Ovary (tissue), 9 donors: ENCODE results near the gene C11orf97. TPM values are rescaled to one million over a fixed set of nuclear protein-coding genes. Genes with fewer than 3 reads are reported as not detected.

Experiments
- DNase-seq, 5 donors: peaks; one replicate each; pipeline ENCODE4 v3.0.0-alpha.2; 2019 to 2020
- H3K27ac ChIP-seq, 2 donors: fragments of 200-600 bp; one replicate each; pipeline versions ENCODE4 v1.5.1 to v1.8.0; 2019 to 2022
- H3K27me3 ChIP-seq: fragments of 200-600 bp; one replicate; pipeline ENCODE4 v1.8.0; 2022
- H3K36me3 ChIP-seq: fragments of 200-600 bp; sonication (generic); one replicate; pipeline ENCODE4 v1.5.1; 2019
- H3K4me1 ChIP-seq: one replicate; pipeline ENCODE4 v1.8.1; 2013; ENCODE audit warnings: mild to moderate bottlenecking, moderate library complexity; ENCODE audit not compliant: insufficient read depth
- H3K4me3 ChIP-seq: fragments of 200-600 bp; sonication (generic); one replicate; pipeline ENCODE4 v1.5.1; 2017
- H3K9me3 ChIP-seq, 2 donors: fragments of 200-600 bp in 1 of 2; sonication (generic) in 1 of 2; one replicate each; pipeline versions ENCODE4 v1.5.1 to v1.8.1; 2013 to 2019; ENCODE audit warnings: mild to moderate bottlenecking in 1 of 2, moderate library complexity in 1 of 2
- CTCF ChIP-seq, 3 donors: fragments of 450-650 bp in 2 of 3; fragments of 200-600 bp in 1 of 3; IDR thresholded peaks; one replicate each; pipeline versions ENCODE4 v1.5.1 to v1.8.0; 2016 to 2022; ENCODE audit warnings: antibody characterized with exemption in 3 of 3, mild to moderate bottlenecking in 1 of 3
- EP300 ChIP-seq: sonication (generic); formaldehyde crosslinking; IDR thresholded peaks from one replicate; pipeline ENCODE4 v1.6.1; 2017; ENCODE audit warnings: antibody characterized with exemption
- POLR2A ChIP-seq: fragments of 450-650 bp; IDR thresholded peaks from one replicate; pipeline ENCODE4 v1.6.1; 2017; ENCODE audit warnings: antibody characterized with exemption, mild to moderate bottlenecking, moderate library complexity
- WGBS, 3 donors: extraction: QIAGEN DNeasy Blood & Tissue Kit in 1 of 3; methylation state at CpG; one replicate each; pipeline versions ENCODE4 v1.1.5 to v1.1.7; 2013 to 2017; 5-methylcytosine and 5-hydroxymethylcytosine counted together
- intact Hi-C, 4 donors: fragments of 100-400 bp; cut with DNase I; formaldehyde crosslinking; loops; one replicate each; pipeline versions ENCODE4 v1.11.0 to v1.15.1; 2022 to 2023
- polyA plus RNA-seq, 2 donors: library from polyadenylated mRNA; stranded (reverse); fragments of 200-250 nt in 1 of 2; fragments of 350-450 nt in 1 of 2; fragmentation: Illumina TruSeq in 1 of 2; extraction: RNeasy Lipid Tissue Mini Kit (QIAGEN cat#74804) in 1 of 2; gene quantifications; one replicate each; pipeline ENCODE4 v1.2.3, GENCODE V29; 2013 to 2014
- total RNA-seq, 7 donors: library from RNA; depleted of rRNA in 2 of 7; stranded (reverse); fragments of >200 nt in 2 of 7; fragmentation: NEBNext Ultra II Directional in 3 of 7; extraction: Animal tissue kit (Norgen Biotek cat#: 25700) in 3 of 7; gene quantifications; one replicate each; pipeline versions ENCODE4 v1.1.0 to v1.2.4, GENCODE V29; 2016 to 2023
- donor health status: DM: no; HTN: no; CAD: no; lungs with moderate emphysema.
- donor health status: DM: no; HTN: no; CAD: no.
- donor health status: Bipolar disorder and iron deficiency.
- donor health status: DM: yes; HTN: yes; CAD: no.
- donor health status: DM: no; HTN: no; CAD: no.
- donor health status: DM: yes; HTN: yes; CAD: no.

The C11orf97 gene
- total and polyA plus RNA-seq, 9 donors, result 0.35 to 14.0 (median 0.39) TPM; not detected in 5

DNA sequence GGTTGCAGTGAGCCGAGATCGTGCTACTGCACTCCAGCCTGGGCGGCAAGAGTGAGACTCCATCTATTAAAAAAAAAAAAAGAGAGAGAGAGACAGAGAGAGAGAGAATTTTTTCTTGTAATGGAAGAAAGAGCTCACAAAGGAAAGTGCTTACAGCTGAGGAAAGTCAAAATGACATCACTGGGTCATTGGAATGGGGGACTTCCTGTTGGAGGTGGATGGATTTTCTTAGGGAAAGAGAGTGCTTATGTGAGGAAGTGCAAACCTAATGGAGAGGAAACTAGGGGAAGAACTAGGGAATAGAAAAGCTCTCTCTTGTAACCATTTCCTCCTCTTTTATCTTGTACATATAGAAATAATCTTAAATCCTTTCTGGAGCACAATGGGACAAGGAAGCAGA is 48.6 kb downstream of the C11orf97 start:
- Histone ChIP-seq H3K4me1 (no peaks in the 10 kb centered on the region), H3K9me3 (no peaks in the 10 kb centered on the region), H3K4me3 (no peak overlapping the region), H3K27me3 (no peaks in the 10 kb centered on the region), H3K27ac (no peak overlapping the region), H3K36me3 (no peaks in the 10 kb centered on the region)
- TF ChIP-seq EP300, result no peak
- no peak for TF ChIP-seq CTCF (IDR thresholded peaks at IDR 0.05)
- TF ChIP-seq POLR2A, result no peak
- intact Hi-C loops, result no loop called here
- WGBS, 3 donors, result 95 to 99% (median 99%) methylated on average over 3 of the region's 3 CpGs
- DNase-seq, result no peak

DNA sequence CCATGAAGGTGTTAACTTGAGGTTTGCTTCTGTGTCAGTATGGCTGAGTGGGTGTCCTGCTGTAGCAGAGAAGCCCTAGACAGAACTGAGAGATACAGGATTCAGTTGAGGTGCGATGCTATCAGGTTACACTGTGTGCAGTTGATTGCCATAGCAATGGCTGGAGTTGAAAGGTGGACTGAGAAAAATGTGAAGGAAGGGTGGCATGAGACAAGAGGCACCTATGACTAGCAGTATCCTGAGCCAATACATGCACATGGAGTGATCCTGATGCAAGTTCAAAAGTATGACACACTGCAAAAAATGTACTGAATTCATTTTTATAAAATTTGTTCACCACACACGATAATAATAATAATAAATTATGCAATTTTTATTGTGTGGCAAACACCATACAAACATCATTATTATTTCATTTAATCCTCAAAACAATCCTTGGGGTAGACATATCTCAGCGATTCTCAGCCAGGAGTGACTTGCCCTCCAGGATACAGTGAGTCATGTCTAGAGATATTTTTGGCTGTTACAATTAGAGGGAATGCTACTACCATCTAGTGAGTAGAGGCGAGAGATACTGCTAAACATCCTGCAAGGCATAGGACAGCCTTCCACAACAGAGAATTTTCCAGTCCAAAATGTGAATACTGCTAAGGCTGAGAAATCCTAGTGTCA is 51.1 kb downstream of the C11orf97 start:
- H3K4me1 ChIP-seq, result no peaks in the 10 kb centered on the region
- TF ChIP-seq CTCF (IDR thresholded peaks at IDR 0.05) (no peak), EP300 (no peak), POLR2A (no peak)
- H3K36me3 ChIP-seq, result no peaks in the 10 kb centered on the region
- WGBS, 3 donors, result 23 to 28% (median 25%) methylated on average over 4 of the region's 4 CpGs
- no peak overlapping the region for H3K4me3 ChIP-seq
- no peaks in the 10 kb centered on the region for H3K27me3 ChIP-seq
- H3K27ac ChIP-seq, result no peak overlapping the region
- DNase-seq, result no peak
- intact Hi-C loops, result no loop called here
- no peaks in the 10 kb centered on the region for H3K9me3 ChIP-seq

- H3K27me3 ChIP-seq, result no peaks in the 10 kb centered on the region
- no peak for DNase-seq
- H3K9me3 ChIP-seq, result no peaks in the 10 kb centered on the region
- H3K4me1 ChIP-seq, result no peaks in the 10 kb centered on the region
- intact Hi-C loops, result no loop called here
- no peaks in the 10 kb centered on the region for H3K36me3 ChIP-seq
- H3K4me3 ChIP-seq, result no peak overlapping the region
- TF ChIP-seq POLR2A (no peak), CTCF (IDR thresholded peaks at IDR 0.05) (no peak), EP300 (no peak)
- 77 to 79% (median 77%) methylated on average over 8 of the region's 8 CpGs for WGBS, 3 donors
- no peak overlapping the region for H3K27ac ChIP-seq
Measured at GRCh38 chr11:94563848-94564467, 51.7 kb downstream of the C11orf97 start.

- Histone ChIP-seq H3K27ac (no peak within 1 kb of the TSS), H3K27me3 (no peaks in the 10 kb centered on the region), H3K4me3 (no peak within 1 kb of the TSS), H3K4me1 (no peaks in the 10 kb centered on the region), H3K9me3 (no peaks in the 10 kb centered on the region), H3K36me3 (no peaks in the 10 kb centered on the region)
- intact Hi-C loops, result no loop called here
- DNase-seq, result no peak
- TF ChIP-seq CTCF (IDR thresholded peaks at IDR 0.05) (no peak), POLR2A (no peak), EP300 (no peak)
- WGBS, 3 donors, result 93 to 96% (median 95%) methylated on average over 25 of the region's 25 CpGs
Measured at GRCh38 chr11:94567181-94567670, 55.0 kb downstream of the C11orf97 start, which contains the start of gene PIWIL4. PIWIL4 (plus strand) TSS chr11:94567368; CDS start chr11:94567519, 151 bp downstream.
